IPS-18a (cell line): ENCODE data around the gene GALNT10.

Experiments used
- H3K27ac ChIP-seq: one replicate; pipeline ENCODE4 v1.5.1; 2013; ENCODE audit warnings: low read length
- H3K27me3 ChIP-seq: one replicate; pipeline ENCODE4 v1.6.1; 2013; ENCODE audit warnings: mild to moderate bottlenecking, low read length; ENCODE audit not compliant: control insufficient read depth, insufficient read depth
- H3K36me3 ChIP-seq: one replicate; pipeline ENCODE4 v1.6.1; 2013; ENCODE audit warnings: low read depth, low read length; ENCODE audit not compliant: control insufficient read depth
- H3K4me1 ChIP-seq: one replicate; pipeline ENCODE4 v1.6.1; 2013; ENCODE audit warnings: low read depth, low read length; ENCODE audit not compliant: control insufficient read depth
- H3K4me3 ChIP-seq: one replicate; pipeline ENCODE4 v1.5.1; 2013; ENCODE audit warnings: low read length
- H3K9ac ChIP-seq: one replicate; pipeline ENCODE4 v1.6.1; 2013; ENCODE audit warnings: mild to moderate bottlenecking, low read length, moderate library complexity
- H3K9me3 ChIP-seq: one replicate; pipeline ENCODE4 v1.6.1; 2013; ENCODE audit warnings: low read depth, low read length; ENCODE audit not compliant: control insufficient read depth

GALNT10 gene

GRCh38 chr5:154342211-154342610, 151.7 kb downstream of the GALNT10 start:
- Histone ChIP-seq H3K36me3 (no peaks in the 10 kb centered on the region), H3K4me3 (no peak overlapping the region), H3K4me1 (no peaks in the 10 kb centered on the region), H3K27me3 (no peaks in the 10 kb centered on the region), H3K9me3 (no peaks in the 10 kb centered on the region), H3K9ac (no peak overlapping the region), H3K27ac (no peak overlapping the region)

- Histone ChIP-seq H3K27me3 (no peaks in the 10 kb centered on the region), H3K9me3 (no peaks in the 10 kb centered on the region), H3K4me3 (no peak overlapping the region), H3K36me3 (no peaks in the 10 kb centered on the region), H3K4me1 (no peaks in the 10 kb centered on the region), H3K9ac (no peak overlapping the region), H3K27ac (no peak overlapping the region)
Observed at GRCh38 chr5:154342963-154343362, 152.4 kb downstream of the GALNT10 start.

- no peaks in the 10 kb centered on the region for H3K27me3 ChIP-seq
- H3K36me3 ChIP-seq = no peaks in the 10 kb centered on the region
- no peak overlapping the region for H3K27ac ChIP-seq
- H3K4me1 ChIP-seq = no peaks in the 10 kb centered on the region
- H3K4me3 ChIP-seq = no peak overlapping the region
- no peaks in the 10 kb centered on the region for H3K9me3 ChIP-seq
- H3K9ac ChIP-seq = no peak overlapping the region
Observed at GRCh38 chr5:154344461-154344860, 153.9 kb downstream of the GALNT10 start.

DNA sequence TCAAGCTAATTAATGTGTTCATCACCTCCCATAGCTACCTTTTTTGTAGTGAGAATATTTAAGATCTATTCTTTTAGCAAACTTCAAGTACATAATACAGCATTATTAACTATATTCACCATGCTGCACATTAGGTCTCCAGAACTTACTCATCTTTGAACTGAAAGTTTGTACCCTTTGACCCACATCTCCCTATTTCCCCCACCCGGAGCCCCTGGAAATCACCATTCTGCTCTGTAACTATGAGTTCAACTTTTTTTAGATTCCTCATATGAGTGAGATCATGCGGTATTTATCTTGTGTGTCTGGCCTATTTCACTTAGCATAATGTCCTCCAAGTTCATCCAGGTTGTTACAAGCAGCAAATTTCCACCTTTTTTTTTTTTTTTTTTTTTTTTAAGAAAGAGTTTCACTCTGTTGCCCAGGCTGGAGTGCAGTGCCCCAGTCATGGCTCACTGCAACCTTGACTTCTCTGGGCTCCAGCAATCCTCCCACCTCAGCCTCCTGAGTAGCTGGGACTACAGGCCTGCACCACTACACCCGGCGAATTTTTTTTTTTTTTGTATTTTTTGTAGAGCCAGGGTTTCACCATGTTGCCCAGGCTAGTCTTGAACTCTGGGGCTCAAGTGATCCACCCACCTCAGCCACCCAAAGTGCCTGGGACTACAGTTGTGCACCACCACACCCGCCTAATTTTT, 154.9 kb downstream of the GALNT10 start:
- Histone ChIP-seq H3K4me3 (no peak overlapping the region), H3K9me3 (no peaks in the 10 kb centered on the region), H3K27ac (no peak overlapping the region), H3K36me3 (no peaks in the 10 kb centered on the region), H3K9ac (no peak overlapping the region), H3K4me1 (no peaks in the 10 kb centered on the region), H3K27me3 (no peaks in the 10 kb centered on the region)

DNA sequence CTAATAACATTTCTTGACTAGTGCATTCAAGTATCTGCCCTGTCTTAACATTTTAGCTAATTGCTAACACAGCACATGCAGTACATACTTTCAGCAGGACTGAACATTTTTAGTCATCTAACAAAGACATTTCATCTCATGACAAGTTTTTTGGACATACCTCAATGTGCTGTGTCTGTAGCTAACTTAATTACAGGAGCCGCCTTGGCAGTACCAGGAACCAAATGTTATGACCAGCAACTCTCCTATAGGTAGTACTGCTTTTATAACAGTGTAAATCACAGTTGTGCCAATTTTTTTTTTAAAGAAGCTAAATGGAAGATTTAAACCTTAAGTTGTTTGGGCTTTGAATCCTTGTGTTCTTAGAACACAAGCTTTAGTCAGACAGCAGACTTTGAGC, 155.9 kb downstream of the GALNT10 start:
- H3K4me1 ChIP-seq = no peaks in the 10 kb centered on the region
- no peak overlapping the region for H3K4me3 ChIP-seq
- H3K9me3 ChIP-seq = no peaks in the 10 kb centered on the region
- no peaks in the 10 kb centered on the region for H3K27me3 ChIP-seq
- no peak overlapping the region for H3K9ac ChIP-seq
- H3K27ac ChIP-seq = no peak overlapping the region
- H3K36me3 ChIP-seq = no peaks in the 10 kb centered on the region

- Histone ChIP-seq H3K4me3 (no peak overlapping the region), H3K27me3 (no peaks in the 10 kb centered on the region), H3K9me3 (no peaks in the 10 kb centered on the region), H3K36me3 (no peaks in the 10 kb centered on the region), H3K4me1 (no peaks in the 10 kb centered on the region), H3K9ac (no peak overlapping the region), H3K27ac (no peak overlapping the region)
Observed at GRCh38 chr5:154349626-154350264, 159.2 kb downstream of the GALNT10 start.

GRCh38 chr5:154351141-154351540, 160.6 kb downstream of the GALNT10 start:
- Histone ChIP-seq H3K36me3 (no peaks in the 10 kb centered on the region), H3K9me3 (no peaks in the 10 kb centered on the region), H3K4me1 (peaks cover 4% of the 10 kb centered on the region), H3K27ac (no peak overlapping the region), H3K4me3 (no peak overlapping the region), H3K9ac (no peak overlapping the region), H3K27me3 (no peaks in the 10 kb centered on the region)

DNA sequence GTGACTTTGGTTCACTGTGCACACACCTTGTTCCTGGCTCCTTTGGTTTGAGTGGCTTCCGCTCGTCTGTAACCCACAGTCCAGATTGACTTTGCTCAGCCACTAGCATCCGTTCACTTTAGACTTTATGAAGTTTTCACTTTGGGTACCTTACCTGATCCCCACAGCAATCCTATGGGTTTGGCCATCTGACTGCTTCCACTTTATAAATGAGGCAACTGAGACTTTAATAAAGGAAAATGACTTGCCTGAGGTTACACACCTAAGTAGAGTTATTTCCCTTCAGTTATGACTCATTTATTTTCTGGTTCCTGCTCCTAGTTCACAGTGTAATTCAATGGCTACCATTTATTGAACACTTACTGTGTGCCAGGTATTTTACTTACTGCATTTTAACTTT, 161.0 kb downstream of the GALNT10 start:
- H3K9me3 ChIP-seq = no peaks in the 10 kb centered on the region
- no peak overlapping the region for H3K9ac ChIP-seq
- no peaks in the 10 kb centered on the region for H3K36me3 ChIP-seq
- H3K4me3 ChIP-seq = no peak overlapping the region
- peaks cover 4% of the 10 kb centered on the region for H3K4me1 ChIP-seq
- H3K27ac ChIP-seq = no peak overlapping the region
- no peaks in the 10 kb centered on the region for H3K27me3 ChIP-seq

GRCh38 chr5:154352960-154353548, 162.5 kb downstream of the GALNT10 start:
- H3K9me3 ChIP-seq = no peaks in the 10 kb centered on the region
- H3K4me1 ChIP-seq = peaks cover 4% of the 10 kb centered on the region
- no peak overlapping the region for H3K27ac ChIP-seq
- H3K4me3 ChIP-seq = no peak overlapping the region
- H3K27me3 ChIP-seq = no peaks in the 10 kb centered on the region
- H3K36me3 ChIP-seq = no peaks in the 10 kb centered on the region
- no peak overlapping the region for H3K9ac ChIP-seq

- Histone ChIP-seq H3K4me1 (peaks cover 4% of the 10 kb centered on the region), H3K4me3 (no peak overlapping the region), H3K27ac (no peak overlapping the region), H3K27me3 (no peaks in the 10 kb centered on the region), H3K9me3 (no peaks in the 10 kb centered on the region), H3K36me3 (no peaks in the 10 kb centered on the region), H3K9ac (no peak overlapping the region)
Observed at GRCh38 chr5:154355129-154355611, 164.6 kb downstream of the GALNT10 start.

DNA sequence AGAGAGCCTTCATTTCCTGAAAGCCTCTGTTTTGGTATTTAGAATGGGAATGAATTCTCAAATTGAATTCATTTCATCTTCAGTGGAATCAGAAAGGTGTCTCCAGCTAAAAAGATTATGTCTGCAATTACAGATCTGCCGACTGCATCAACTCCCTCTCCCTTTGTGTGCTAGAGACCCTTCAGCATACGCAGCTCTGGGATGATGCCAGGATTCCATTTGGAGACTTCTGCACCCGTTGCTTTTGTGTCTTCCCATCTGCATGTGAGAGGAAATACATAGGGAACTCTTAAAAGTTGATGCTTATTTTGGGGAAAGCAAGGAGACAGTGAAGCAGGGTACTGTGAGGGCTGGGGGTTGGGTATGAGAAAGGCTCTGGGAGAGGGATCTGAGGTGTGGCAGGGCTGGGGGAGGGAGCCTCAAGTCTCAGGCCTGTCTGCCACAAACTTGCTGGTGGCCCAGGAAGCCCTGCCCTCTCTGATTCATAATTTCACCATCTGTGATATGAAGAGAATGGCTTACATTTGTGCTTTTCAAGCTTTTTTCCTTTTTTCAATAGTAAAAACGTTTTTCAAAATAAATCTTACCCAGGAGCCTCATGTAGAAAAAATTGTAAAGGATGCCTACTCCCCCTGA, 165.6 kb downstream of the GALNT10 start:
- Histone ChIP-seq H3K36me3 (no peaks in the 10 kb centered on the region), H3K9me3 (no peaks in the 10 kb centered on the region), H3K4me1 (peaks cover 4% of the 10 kb centered on the region), H3K27ac (no peak overlapping the region), H3K27me3 (no peaks in the 10 kb centered on the region), H3K4me3 (no peak overlapping the region), H3K9ac (no peak overlapping the region)
